ENCODE data around the gene CAMK1D.

GRCh38 chr10:12583891-12584595, 234.7 kb downstream of the CAMK1D start:
- TF ChIP-seq POLR2A (IDR thresholded peaks at IDR 0.05) (no peak), CTCF (IDR thresholded peaks at IDR 0.05) (no peak), POLR2AphosphoS5 (IDR thresholded peaks at IDR 0.05) (no peak)
